GM12875 (cell line): ENCODE measurements around the gene AP3D1.

Experiments used
- H3K4me3 ChIP-seq: one replicate; pipeline ENCODE4 v1.5.1; 2011; ENCODE audit warnings: low read depth, low read length, control low read depth
- TF ChIP-seq, protein P1 (sequence below): IDR thresholded peaks from 2 replicates; pipeline ENCODE4 v1.5.1; 2011; ENCODE audit warnings: low read depth, mild to moderate bottlenecking, control low read depth, inconsistent platforms, low read length, moderate library complexity, borderline replicate concordance; ENCODE audit not compliant: insufficient read depth

AP3D1 gene

DNA sequence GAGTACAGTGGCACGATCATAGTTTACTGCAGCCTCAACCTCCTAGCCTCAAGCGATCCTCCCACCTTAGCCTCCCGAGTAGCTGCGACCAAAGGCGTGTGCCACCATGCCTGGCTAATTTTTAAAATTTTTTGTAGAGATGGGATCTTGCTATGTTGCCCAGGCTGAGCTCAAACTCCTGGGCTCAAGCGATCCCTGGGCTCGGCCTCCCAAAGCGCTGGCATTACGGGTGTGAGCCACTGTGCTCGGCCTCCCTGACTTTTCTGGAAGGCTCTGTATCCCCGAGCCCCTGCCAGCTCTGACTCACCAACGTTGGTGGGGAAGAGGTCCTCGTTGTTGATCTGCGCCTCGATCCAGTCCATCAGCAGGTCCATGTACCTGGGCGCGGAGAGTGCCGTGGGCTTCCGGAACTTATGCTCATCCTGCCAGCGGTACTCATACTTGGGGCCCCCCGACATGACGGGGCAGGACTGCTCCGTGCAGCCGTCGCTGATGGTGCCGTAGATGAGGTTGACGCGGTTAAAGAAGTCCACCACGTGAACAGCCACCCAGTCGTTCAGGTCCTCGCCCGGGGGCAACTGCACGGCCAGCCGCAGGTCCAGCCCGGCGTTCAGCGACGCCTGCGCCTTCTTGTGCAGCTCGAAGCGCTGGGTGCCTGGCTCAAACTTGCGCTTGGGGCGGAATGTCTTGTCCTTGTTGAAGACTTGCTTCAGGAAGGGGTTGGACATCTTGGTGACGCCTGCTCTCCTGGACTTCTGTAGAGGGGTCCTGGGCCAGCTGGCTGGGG is 73.3 kb downstream of the AP3D1 start:
- no peak overlapping the region for H3K4me3 ChIP-seq
- TF ChIP-seq, protein P1, sequence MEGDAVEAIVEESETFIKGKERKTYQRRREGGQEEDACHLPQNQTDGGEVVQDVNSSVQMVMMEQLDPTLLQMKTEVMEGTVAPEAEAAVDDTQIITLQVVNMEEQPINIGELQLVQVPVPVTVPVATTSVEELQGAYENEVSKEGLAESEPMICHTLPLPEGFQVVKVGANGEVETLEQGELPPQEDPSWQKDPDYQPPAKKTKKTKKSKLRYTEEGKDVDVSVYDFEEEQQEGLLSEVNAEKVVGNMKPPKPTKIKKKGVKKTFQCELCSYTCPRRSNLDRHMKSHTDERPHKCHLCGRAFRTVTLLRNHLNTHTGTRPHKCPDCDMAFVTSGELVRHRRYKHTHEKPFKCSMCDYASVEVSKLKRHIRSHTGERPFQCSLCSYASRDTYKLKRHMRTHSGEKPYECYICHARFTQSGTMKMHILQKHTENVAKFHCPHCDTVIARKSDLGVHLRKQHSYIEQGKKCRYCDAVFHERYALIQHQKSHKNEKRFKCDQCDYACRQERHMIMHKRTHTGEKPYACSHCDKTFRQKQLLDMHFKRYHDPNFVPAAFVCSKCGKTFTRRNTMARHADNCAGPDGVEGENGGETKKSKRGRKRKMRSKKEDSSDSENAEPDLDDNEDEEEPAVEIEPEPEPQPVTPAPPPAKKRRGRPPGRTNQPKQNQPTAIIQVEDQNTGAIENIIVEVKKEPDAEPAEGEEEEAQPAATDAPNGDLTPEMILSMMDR: no peak

DNA sequence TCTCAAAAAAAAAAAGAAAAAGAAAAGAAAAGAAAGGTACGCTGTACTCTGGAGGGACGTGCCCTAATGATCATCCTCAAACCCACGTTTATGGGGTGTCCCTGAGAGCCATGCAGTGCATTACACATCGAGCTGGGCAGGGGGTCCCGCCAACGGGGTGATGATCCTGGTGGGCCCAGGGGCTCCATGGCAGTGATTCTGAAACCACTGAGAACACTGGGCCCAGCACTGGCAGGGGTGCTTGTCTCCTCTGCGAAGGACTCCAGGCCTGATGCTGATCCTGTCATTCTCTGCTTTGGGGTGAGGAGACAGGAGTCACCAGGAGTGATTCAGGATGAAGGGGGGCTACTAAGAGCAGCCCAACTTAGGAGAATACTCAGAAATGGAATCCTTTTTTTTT is 74.0 kb downstream of the AP3D1 start:
- H3K4me3 ChIP-seq: no peak overlapping the region
- TF ChIP-seq, protein P1: no peak

DNA sequence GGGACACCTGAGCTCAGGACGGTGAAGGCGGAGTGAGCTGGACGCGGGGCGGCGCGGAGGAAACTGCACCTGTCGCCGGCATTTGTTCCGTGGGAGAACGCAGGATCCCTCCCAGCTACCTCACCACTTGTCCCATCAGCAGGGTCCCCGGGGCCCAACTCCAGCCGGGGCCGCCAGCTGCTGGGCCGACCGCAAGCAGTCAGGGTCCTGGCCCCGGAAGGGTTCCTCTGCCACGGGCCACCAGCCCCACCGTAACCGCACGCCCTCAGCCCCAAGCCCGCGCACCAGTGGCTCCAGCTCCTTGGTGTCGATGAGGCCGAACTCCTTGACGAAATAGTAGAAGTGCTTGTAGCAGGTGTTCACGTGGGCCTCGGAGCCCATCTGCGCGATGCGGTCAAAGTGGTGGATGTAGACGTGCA is 74.8 kb downstream of the AP3D1 start:
- H3K4me3 ChIP-seq: no peak overlapping the region
- TF ChIP-seq, protein P1: no peak

DNA sequence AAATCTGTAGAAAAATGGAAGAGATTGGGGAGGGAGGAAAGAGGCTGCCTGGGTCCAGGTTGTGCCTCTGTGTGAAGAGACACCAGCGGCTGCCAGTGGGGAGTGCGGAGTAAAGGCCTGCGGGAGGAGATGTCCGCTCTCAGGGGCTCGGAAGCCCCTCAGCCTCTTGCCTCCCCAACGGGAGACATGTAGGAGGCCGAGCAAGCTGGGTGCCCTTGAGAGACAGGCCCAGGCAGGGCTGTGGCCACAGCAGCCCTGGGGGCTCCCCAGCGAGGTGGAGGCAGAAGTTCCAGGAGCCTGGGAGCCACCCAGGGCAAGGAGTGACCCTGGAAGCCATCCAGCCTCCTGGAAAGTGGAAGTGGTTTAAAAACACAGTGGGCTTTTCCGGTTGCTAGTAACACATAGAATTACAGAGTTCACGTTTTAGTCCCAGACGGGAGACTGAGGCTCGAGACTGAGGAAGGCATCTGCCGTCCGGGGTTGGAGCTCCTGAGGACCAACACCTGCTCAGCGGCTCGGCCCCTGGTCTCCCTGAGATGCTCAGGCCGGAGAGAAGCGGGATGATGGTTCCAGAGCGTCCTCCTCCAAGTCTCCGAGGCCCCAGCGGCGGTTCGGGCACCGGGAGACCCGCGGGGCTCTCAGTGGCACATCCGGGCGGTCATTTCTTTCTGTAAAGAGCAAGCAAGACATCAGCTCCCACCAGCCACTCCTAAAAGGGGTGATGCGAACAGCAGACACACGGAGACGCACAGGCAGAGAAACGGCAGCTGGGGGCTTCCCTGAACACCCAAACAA is 78.4 kb downstream of the AP3D1 start:
- TF ChIP-seq, protein P1: no peak
- H3K4me3 ChIP-seq: no peak overlapping the region

DNA sequence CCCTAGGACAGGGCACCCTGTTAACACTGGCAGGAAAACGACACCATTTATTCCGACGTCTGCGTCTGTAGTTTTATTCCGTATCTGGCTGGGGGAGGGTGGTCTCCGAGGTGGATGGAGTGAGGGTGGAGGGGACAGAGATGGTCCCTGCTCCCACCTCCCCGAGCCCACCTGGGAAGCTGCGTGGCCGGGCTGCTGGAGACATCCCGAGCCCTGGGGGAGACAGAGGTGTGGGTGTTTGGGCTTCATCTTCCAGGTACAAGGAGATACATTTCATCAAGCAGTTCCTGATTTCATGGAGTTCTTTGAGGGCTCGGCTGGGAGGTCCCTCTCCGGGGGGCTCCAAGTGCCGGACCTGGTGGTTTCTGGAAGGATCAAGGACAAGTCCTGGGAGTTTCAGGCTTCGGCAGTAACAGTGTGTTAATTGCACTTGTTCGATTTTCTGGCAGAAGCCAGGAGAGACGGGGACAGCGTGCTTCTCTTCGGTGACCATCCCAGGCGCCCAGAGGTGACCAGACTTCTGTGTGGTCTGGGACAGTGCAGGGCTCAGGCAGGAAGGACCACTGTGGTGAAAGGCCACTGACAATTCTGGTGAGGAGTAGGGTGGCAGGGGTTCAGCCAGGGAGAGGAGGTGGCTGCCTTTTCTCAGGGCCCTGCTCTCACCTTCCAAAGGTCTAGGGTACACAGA is 80.2 kb downstream of the AP3D1 start:
- TF ChIP-seq, protein P1: no peak
- no peak overlapping the region for H3K4me3 ChIP-seq

DNA sequence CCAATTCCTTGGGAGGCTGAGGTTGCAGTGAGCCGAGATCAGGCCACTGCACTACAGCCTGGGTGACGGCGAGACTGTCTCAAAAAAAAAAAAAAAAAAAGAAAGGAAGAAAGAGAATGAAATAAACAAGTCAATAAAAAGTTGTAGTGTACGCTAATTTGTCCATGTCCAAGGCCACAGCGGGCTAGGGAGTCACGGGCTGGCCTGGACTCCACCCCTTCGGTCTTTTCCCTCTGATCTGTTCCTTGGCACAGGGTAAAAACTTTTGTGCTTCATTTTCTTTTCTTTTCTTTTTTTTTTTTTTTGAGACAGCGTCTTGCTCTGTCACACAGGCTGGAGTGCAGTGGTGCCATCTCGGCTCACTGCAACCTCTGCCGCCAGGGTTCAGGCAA is 80.9 kb downstream of the AP3D1 start:
- TF ChIP-seq, protein P1: no peak
- H3K4me3 ChIP-seq: no peak overlapping the region
